NT2/D1 (cell line): Measurements from ENCODE around the gene CD248.

ENCODE experiments used
- SUZ12 ChIP-seq: IDR thresholded peaks from 2 replicates; pipeline ENCODE4 v1.6.1; 2011; ENCODE audit not compliant: insufficient read length, insufficient read depth; ENCODE audit errors: extremely low read depth
- YY1 ChIP-seq: IDR thresholded peaks from 2 replicates; pipeline ENCODE4 v1.6.1; 2011; ENCODE audit not compliant: insufficient read length, insufficient read depth
- ZNF274 ChIP-seq: IDR thresholded peaks from 2 replicates; pipeline ENCODE4 v1.6.1; 2011; ENCODE audit warnings: mild to moderate bottlenecking, low read depth, low read length

DNA sequence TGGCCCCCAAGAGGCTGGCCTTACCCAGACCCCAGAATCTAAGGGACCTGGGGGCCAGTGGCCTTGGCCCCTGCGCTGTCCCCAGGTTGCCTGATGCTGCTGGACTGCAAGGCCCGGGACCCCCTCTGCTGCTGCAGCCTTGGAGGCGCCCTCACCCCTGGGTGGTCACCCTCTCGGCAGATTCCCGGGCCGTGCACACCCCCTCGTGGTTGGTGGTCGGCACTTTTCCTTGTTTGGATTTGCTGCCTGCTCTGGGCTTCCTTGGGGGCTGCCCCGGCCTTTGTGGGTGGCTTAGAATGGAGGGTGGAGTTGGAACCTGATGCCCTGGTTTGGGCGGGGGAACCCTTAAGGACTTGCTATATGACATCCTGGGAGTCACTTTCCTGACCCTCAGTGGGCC is 14.1 kb upstream of the CD248 start:
- TF ChIP-seq SUZ12 (no peak), YY1 (no peak), ZNF274 (no peak)
